A549 (cell line): Measurements from ENCODE around the gene XPO6. TPM values are rescaled to one million over a fixed set of nuclear protein-coding genes. Genes with fewer than 3 reads are reported as not detected.

ENCODE experiments used
- ATAC-seq, 2 experiments: fragments of 200-7000 bp in 1 of 2; fragments of >200 bp in 1 of 2; cut with Nextera tagmentation in 1 of 2; cut with Tn5 transposase in 1 of 2; 3 replicates each; pipeline versions ENCODE4 v1.8.0 to v1.9.1; 2018 to 2020; ENCODE audit warnings: mild to moderate bottlenecking in 1 of 2, moderate library complexity in 1 of 2
- CTCF ChIA-PET: fragments of 300-600 bp; sonication (Branson Sonifier 250); formaldehyde crosslinking; extraction: SDS; loops from one replicate; lab custom pipeline; 2021; ENCODE audit warnings: antibody characterized with exemption, inconsistent platforms; lab: Yijun Ruan, JAX
- POLR2A ChIA-PET: fragments of 350-600 bp; formaldehyde crosslinking; extraction: SDS; loops from one replicate; lab custom pipeline; 2021; ENCODE audit warnings: antibody characterized with exemption, inconsistent platforms; lab: Yijun Ruan, JAX
- DNase-seq, 2 experiments: peaks; one replicate each; pipeline versions ENCODE4 v3.0.0 to v3.0.0-alpha.2; 2011 to 2016; ENCODE audit warnings: low read depth in 1 of 2, low spot score in 1 of 2
- FAIRE-seq: peaks from 2 replicates; lab custom pipeline; 2011; peaks lifted over from hg19 to GRCh38; lab: Jason Lieb, UNC
- H3K27ac ChIP-seq, 2 experiments: fragments of >200 bp; sonication (Bioruptor Twin); formaldehyde crosslinking; 3 replicates each; pipeline ENCODE4 v1.5.1; 2016 to 2017
- H3K4me1 ChIP-seq: fragments of >200 bp; sonication (Bioruptor Twin); formaldehyde crosslinking; 3 replicates; pipeline ENCODE4 v1.6.1; 2016
- H3K4me2 ChIP-seq: fragments of >200 bp; sonication (Bioruptor Twin); formaldehyde crosslinking; 3 replicates; pipeline ENCODE4 v1.6.1; 2016
- H3K4me3 ChIP-seq: fragments of >200 bp; sonication (Bioruptor Twin); formaldehyde crosslinking; 3 replicates; pipeline ENCODE4 v1.5.1; 2016
- H3K9me3 ChIP-seq: fragments of >200 bp; sonication (Bioruptor Twin); formaldehyde crosslinking; 3 replicates; pipeline ENCODE4 v1.6.1; 2016
- CBX2 ChIP-seq: fragments of 200-600 bp; sonication (generic); IDR thresholded peaks from 2 replicates; pipeline ENCODE4 v1.6.1; 2016; ENCODE audit warnings: low read depth, mild to moderate bottlenecking, borderline replicate concordance
- CBX8 ChIP-seq: fragments of 200-600 bp; sonication (generic); IDR thresholded peaks from 2 replicates; pipeline ENCODE4 v1.6.1; 2016
- CHD4 ChIP-seq: fragments of 200-600 bp; sonication (generic); IDR thresholded peaks from 2 replicates; pipeline ENCODE4 v1.6.1; 2016; ENCODE audit warnings: antibody characterized with exemption, mild to moderate bottlenecking, borderline replicate concordance
- EHF ChIP-seq: fragments of 250-450 bp; sonication (Bioruptor Pico); IDR thresholded peaks from 2 replicates; pipeline ENCODE4 v1.5.0; 2020; ENCODE audit warnings: mild to moderate bottlenecking
- ESRRA ChIP-seq: fragments of 150-350 bp; IDR thresholded peaks from 2 replicates; pipeline ENCODE4 v1.6.1; 2014; ENCODE audit warnings: mild to moderate bottlenecking, low read length, borderline replicate concordance
- FOSB ChIP-seq: fragments of 250-450 bp; sonication (Bioruptor Pico); IDR thresholded peaks from 2 replicates; pipeline ENCODE4 v1.5.0; 2020; ENCODE audit warnings: mild to moderate bottlenecking, moderate library complexity
- FOXS1 ChIP-seq: fragments of 250-450 bp; sonication (Bioruptor Pico); IDR thresholded peaks from 2 replicates; pipeline ENCODE4 v1.5.0; 2020; ENCODE audit warnings: mild to moderate bottlenecking, moderate library complexity
- HOXA7 ChIP-seq: fragments of 250-450 bp; sonication (Bioruptor Pico); IDR thresholded peaks from 2 replicates; pipeline ENCODE4 v1.5.0; 2020; ENCODE audit warnings: mild to moderate bottlenecking, moderate library complexity
- KDM5A ChIP-seq: fragments of 200-600 bp; sonication (generic); IDR thresholded peaks from 2 replicates; pipeline ENCODE4 v1.6.1; 2016; ENCODE audit warnings: antibody characterized with exemption, mild to moderate bottlenecking
- MAFK ChIP-seq: fragments of 450-650 bp; IDR thresholded peaks from 2 replicates; pipeline ENCODE4 v1.6.1; 2014; ENCODE audit not compliant: partially characterized antibody
- MAZ ChIP-seq: fragments of 150-350 bp; IDR thresholded peaks from 2 replicates; pipeline ENCODE4 v1.6.1; 2014; ENCODE audit warnings: antibody characterized with exemption, low read depth, low read length, borderline replicate concordance
- PHF8 ChIP-seq: fragments of 200-600 bp; sonication (generic); IDR thresholded peaks from 2 replicates; pipeline ENCODE4 v1.6.1; 2016; ENCODE audit warnings: low read depth, mild to moderate bottlenecking, antibody characterized with exemption, moderate library complexity, borderline replicate concordance
- RAD21 ChIP-seq, 2 experiments: fragments of >200 bp in 1 of 2; sonication (Bioruptor Twin) in 1 of 2; formaldehyde crosslinking in 1 of 2; IDR thresholded peaks in 1 of 2; conservative IDR thresholded peaks in 1 of 2; 2 replicates in 1 of 2; 3 replicates in 1 of 2; pipeline ENCODE4 v1.6.1; 2012 to 2018; ENCODE audit warnings: inconsistent platforms in 1 of 2
- RNF2 ChIP-seq: fragments of 200-600 bp; sonication (generic); IDR thresholded peaks from 2 replicates; pipeline ENCODE4 v1.6.1; 2016; ENCODE audit warnings: low read depth, mild to moderate bottlenecking, antibody characterized with exemption, moderate library complexity, borderline replicate concordance
- SMC3 ChIP-seq: fragments of >200 bp; sonication (Bioruptor Twin); formaldehyde crosslinking; IDR thresholded peaks from 3 replicates; pipeline ENCODE4 v1.6.1; 2018; ENCODE audit warnings: inconsistent platforms
- SREBF2 ChIP-seq: fragments of 450-650 bp; IDR thresholded peaks from 2 replicates; pipeline ENCODE4 v1.6.1; 2014; ENCODE audit warnings: mild to moderate bottlenecking, moderate library complexity
- TFCP2L1 ChIP-seq: fragments of 250-450 bp; sonication (Bioruptor Pico); IDR thresholded peaks from 2 replicates; pipeline ENCODE4 v1.5.0; 2021; ENCODE audit warnings: mild to moderate bottlenecking
- ZNF302 ChIP-seq: fragments of 250-450 bp; sonication (Bioruptor Pico); IDR thresholded peaks from 2 replicates; pipeline ENCODE4 v1.9.0; 2021; ENCODE audit warnings: inconsistent platforms, mild to moderate bottlenecking, moderate library complexity
- WGBS: methylation state at CpG from one replicate; pipeline ENCODE4 v1.1.6; 2017; ENCODE audit errors: missing lambda C conversion rate; 5-methylcytosine and 5-hydroxymethylcytosine counted together
- polyA plus RNA-seq, 4 experiments: library from polyadenylated mRNA; depleted of rRNA in 3 of 4; stranded (reverse); fragments of >200 nt; fragmentation: RNase III in 1 of 4; extraction: RNeasy Plus Mini Kit Qiagen cat#74134 plus additional on column Dnase treatment in 1 of 4; gene quantifications; 2 replicates in 3 of 4; 3 replicates in 1 of 4; pipeline ENCODE4 v1.2.3, GENCODE V29; 2011 to 2017
- TF ChIP-seq, protein P1 (sequence below): IDR thresholded peaks from 2 replicates; pipeline ENCODE4 v1.6.1; 2012
- TF ChIP-seq, protein P2 (sequence below): IDR thresholded peaks from 2 replicates; pipeline ENCODE4 v1.6.1; 2012

XPO6 gene
- polyA plus RNA-seq, 2 of the 4 experiments (the other 2 are of a cell fraction): 63.0 to 108 TPM

- no peaks in the 10 kb centered on the region for H3K9me3 ChIP-seq
- TF ChIP-seq, protein P1, sequence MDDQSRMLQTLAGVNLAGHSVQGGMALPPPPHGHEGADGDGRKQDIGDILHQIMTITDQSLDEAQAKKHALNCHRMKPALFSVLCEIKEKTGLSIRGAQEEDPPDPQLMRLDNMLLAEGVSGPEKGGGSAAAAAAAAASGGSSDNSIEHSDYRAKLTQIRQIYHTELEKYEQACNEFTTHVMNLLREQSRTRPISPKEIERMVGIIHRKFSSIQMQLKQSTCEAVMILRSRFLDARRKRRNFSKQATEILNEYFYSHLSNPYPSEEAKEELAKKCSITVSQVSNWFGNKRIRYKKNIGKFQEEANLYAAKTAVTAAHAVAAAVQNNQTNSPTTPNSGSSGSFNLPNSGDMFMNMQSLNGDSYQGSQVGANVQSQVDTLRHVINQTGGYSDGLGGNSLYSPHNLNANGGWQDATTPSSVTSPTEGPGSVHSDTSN: no peak
- TF ChIP-seq RAD21 (conservative IDR thresholded peaks at IDR 0.05 in 1 of 2, IDR thresholded peaks at IDR 0.05 in 1 of 2) (no peak), PHF8 (no peak), TFCP2L1 (CRISPR knock-in tag) (no peak)
- POLR2A ChIA-PET: no interaction called here
- H3K4me2 ChIP-seq: no peak overlapping the region
- no peaks in the 10 kb centered on the region for H3K4me1 ChIP-seq
- H3K27ac ChIP-seq: no peak overlapping the region
- DNase-seq: no peak
- no peak for ATAC-seq
- no peak overlapping the region for H3K4me3 ChIP-seq
- 96% methylated on average over 14 of the region's 17 CpGs for WGBS
- FAIRE-seq: no peak
- CTCF ChIA-PET: interaction anchor here (1.2 to 1.7 kb wide), 2 partner anchors 27 kb away, joined by 3 to 9 read pairs; no protein-coding TSS in a partner anchor
Observed at GRCh38 chr16:28096983-28097899, 114.5 kb downstream of the XPO6 start.

DNA sequence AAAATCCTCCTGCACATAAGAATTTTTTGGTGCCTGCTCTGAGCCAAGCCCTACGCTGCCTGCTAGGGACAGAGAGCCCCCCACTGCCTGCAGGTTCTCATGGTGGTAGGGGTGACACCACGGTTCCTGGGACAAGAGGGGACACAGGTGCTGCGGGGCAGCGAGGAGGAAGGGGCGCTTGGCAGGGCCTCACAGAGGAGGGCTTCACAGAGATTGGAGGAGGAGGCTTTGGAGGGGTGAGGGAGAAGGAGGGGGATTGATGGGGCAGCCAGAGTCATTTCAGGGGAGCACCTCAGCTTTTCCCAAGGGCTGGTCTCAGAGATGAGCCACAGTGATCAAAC, 118.4 kb downstream of the XPO6 start:
- no peak for DNase-seq
- Histone ChIP-seq H3K4me3 (no peak overlapping the region), H3K4me1 (no peaks in the 10 kb centered on the region), H3K27ac (no peak overlapping the region), H3K9me3 (no peaks in the 10 kb centered on the region), H3K4me2 (no peak overlapping the region)
- ATAC-seq: no peak
- ChIA-PET POLR2A (no interaction called here), CTCF (interaction anchor here (0.7 to 3.2 kb wide), 3 partner anchors 9 to 25 kb away, joined by 3 to 15 read pairs (median 3); no protein-coding TSS in a partner anchor)
- TF ChIP-seq CBX8: no peak
- no peak for TF ChIP-seq FOSB (CRISPR knock-in tag)
- no peak for TF ChIP-seq MAZ
- TF ChIP-seq CHD4: no peak
- TF ChIP-seq KDM5A: no peak
- TF ChIP-seq, protein P2, sequence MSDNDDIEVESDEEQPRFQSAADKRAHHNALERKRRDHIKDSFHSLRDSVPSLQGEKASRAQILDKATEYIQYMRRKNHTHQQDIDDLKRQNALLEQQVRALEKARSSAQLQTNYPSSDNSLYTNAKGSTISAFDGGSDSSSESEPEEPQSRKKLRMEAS: no peak
- TF ChIP-seq CBX2: no peak
- TF ChIP-seq MAFK: no peak
- TF ChIP-seq RAD21 (conservative IDR thresholded peaks at IDR 0.05 in 1 of 2, IDR thresholded peaks at IDR 0.05 in 1 of 2): no peak
- no peak for TF ChIP-seq ESRRA
- no peak for TF ChIP-seq HOXA7
- no peak for TF ChIP-seq ZNF302 (CRISPR knock-in tag)
- no peak for TF ChIP-seq RNF2
- WGBS: 92% methylated on average over 5 of the region's 5 CpGs
- no peak for FAIRE-seq

DNA sequence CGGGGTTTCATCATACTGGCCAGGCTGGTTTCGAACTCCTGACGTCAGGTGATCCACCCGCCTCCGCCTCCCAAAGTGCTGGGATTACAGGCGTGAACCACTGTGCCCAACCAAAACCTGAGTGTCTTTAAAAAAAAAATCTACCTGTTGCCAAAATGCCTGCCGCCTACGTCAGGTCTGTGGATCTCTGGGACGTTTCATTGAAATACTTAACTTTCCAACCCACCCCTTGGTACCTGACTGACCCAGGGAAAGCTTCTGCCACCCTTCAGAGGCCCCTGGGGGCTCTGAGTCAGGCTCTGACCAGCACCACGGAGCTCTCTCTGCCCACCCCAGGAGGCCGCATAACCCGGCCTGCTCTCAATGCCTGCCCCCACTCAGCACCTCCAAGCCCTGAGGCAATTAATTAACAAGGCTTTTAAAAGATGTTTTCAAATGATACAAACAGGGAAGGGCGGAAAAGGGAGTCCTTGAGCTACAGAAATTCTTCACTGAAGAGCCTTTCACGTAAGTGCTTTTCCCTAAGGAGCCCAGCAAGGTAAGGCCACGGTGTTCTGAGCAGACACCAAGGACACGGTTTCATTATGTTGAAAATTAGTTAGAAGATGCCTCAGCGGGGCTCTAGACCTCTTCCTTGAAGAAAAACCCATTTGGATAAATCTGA, 118.9 kb downstream of the XPO6 start:
- no peak overlapping the region for H3K4me3 ChIP-seq
- H3K9me3 ChIP-seq: no peaks in the 10 kb centered on the region
- FAIRE-seq: no peak
- no peaks in the 10 kb centered on the region for H3K4me1 ChIP-seq
- POLR2A ChIA-PET: no interaction called here
- TF ChIP-seq CHD4 (no peak), SREBF2 (no peak), FOXS1 (no peak), EHF (CRISPR knock-in tag) (no peak), SMC3 (no peak)
- TF ChIP-seq, all 56 proteins: peak for 0
- ATAC-seq (no peak), DNase-seq (no peak)
- CTCF ChIA-PET: interaction anchor here (0.7 to 3.2 kb wide), 4 partner anchors 9 to 25 kb away, joined by 3 to 15 read pairs (median 3); no protein-coding TSS in a partner anchor
- Histone ChIP-seq H3K27ac (no peak overlapping the region), H3K4me2 (no peak overlapping the region)
- 89% methylated on average over 17 of the region's 17 CpGs for WGBS
